Measurements from ENCODE around the gene GRIA4. TPM values are rescaled to one million over a fixed set of nuclear protein-coding genes. Genes with fewer than 3 reads are reported as not detected.

The GRIA4 gene
- total and polyA plus RNA-seq, 2 donors (not counting 1 experiment from before 2014, with no cell fraction given): not detected

- Histone ChIP-seq H3K4me1 (ENCODE audit: control insufficient read depth in 2 of 2, insufficient read depth in 2 of 2, low read length in 2 of 2) (no peaks in the 10 kb centered on the region), H3K9ac (ENCODE audit: low read length) (no peak overlapping the region), H3K4me3 (ENCODE audit: control extremely low read depth in 1 of 5, extremely low read depth in 1 of 5, insufficient read depth in 1 of 5, low read depth in 2 of 5, low read length in 4 of 5) (no peak overlapping the region), H3K36me3 (replicated peaks in 1 of 2; ENCODE audit: control extremely low read depth in 1 of 2, control insufficient read depth in 1 of 2, extremely low read depth in 1 of 2, insufficient read depth in 2 of 2, low read length in 1 of 2) (no peaks in the 10 kb centered on the region), H3K4me2 (replicated peaks; ENCODE audit: low read depth, low read length, poor library complexity, severe bottlenecking) (no peak overlapping the region), H3K79me2 (ENCODE audit: control insufficient read depth, insufficient read depth, low read length) (no peaks in the 10 kb centered on the region), H3K27ac (ENCODE audit: low read length in 2 of 2) (no peak overlapping the region), H4K20me1 (ENCODE audit: control insufficient read depth, insufficient read depth, low read length, poor library complexity, severe bottlenecking) (no peaks in the 10 kb centered on the region), H3K9me3 (ENCODE audit: control extremely low read depth in 1 of 3, control insufficient read depth in 2 of 3, insufficient read depth in 1 of 3, low read length in 2 of 3) (no peaks in the 10 kb centered on the region), H3K27me3 (replicated peaks in 1 of 4; ENCODE audit: control extremely low read depth in 1 of 4, control insufficient read depth in 3 of 4, insufficient read depth in 4 of 4, low read length in 3 of 4) (no peaks in the 10 kb centered on the region), H2AFZ (ENCODE audit: insufficient read depth, low read depth, low read length, poor library complexity, severe bottlenecking) (no peak overlapping the region)
- intact Hi-C loops (cut with micrococcal nuclease): no loop called here
- H3K27me3 Mint-ChIP-seq: peaks cover 11% of the 10 kb centered on the region
- TF ChIP-seq, protein P1, sequence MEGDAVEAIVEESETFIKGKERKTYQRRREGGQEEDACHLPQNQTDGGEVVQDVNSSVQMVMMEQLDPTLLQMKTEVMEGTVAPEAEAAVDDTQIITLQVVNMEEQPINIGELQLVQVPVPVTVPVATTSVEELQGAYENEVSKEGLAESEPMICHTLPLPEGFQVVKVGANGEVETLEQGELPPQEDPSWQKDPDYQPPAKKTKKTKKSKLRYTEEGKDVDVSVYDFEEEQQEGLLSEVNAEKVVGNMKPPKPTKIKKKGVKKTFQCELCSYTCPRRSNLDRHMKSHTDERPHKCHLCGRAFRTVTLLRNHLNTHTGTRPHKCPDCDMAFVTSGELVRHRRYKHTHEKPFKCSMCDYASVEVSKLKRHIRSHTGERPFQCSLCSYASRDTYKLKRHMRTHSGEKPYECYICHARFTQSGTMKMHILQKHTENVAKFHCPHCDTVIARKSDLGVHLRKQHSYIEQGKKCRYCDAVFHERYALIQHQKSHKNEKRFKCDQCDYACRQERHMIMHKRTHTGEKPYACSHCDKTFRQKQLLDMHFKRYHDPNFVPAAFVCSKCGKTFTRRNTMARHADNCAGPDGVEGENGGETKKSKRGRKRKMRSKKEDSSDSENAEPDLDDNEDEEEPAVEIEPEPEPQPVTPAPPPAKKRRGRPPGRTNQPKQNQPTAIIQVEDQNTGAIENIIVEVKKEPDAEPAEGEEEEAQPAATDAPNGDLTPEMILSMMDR (IDR thresholded peaks at IDR 0.05): no peak
- no peak for TF ChIP-seq EZH2 (IDR thresholded peaks at IDR 0.05; ENCODE audit: borderline replicate concordance, insufficient read depth, low read depth, low read length, poor library complexity, severe bottlenecking)
- ATAC-seq (ENCODE audit: low read depth) (no peak), DNase-seq (no peak)
- no peak overlapping the region for H3K27ac Mint-ChIP-seq
- CTCF ChIA-PET: no interaction called here
- POLR2A ChIA-PET: no interaction called here
- no peak overlapping the region for H3K4me3 Mint-ChIP-seq
- H3K4me1 Mint-ChIP-seq: peaks cover 3% of the 10 kb centered on the region
- H3K9me3 Mint-ChIP-seq (ENCODE audit: insufficient read depth): no peaks in the 10 kb centered on the region
Measured at GRCh38 chr11:105700271-105700670, 90.4 kb downstream of the GRIA4 start.

DNA sequence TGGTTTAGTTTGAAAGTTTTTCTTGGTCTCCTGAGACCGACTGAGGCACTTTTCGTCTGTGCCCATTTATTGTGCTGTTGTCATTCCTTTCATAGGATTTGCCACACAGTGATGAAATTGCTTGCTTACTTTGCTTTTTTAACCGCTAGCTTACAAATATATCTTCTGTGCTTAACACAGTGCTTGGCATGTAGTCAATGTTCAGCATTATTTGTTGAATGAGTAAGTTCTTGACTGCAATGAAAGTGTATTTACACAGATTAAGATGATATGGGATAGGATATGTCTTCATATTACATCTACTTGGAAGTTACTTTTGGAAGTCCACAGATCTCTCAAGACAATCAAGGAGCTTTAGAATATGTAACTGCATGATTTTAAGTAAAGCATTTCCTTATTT is 91.2 kb downstream of the GRIA4 start:
- Mint-ChIP-seq H3K27ac (no peak overlapping the region), H3K27me3 (peaks cover 11% of the 10 kb centered on the region), H3K4me1 (peaks cover under 1% of the 10 kb centered on the region), H3K4me3 (no peak overlapping the region), H3K9me3 (ENCODE audit: insufficient read depth) (no peaks in the 10 kb centered on the region)
- 100% methylated on average over 1 of the region's 3 CpGs for WGBS (ENCODE audit: insufficient coverage)
- intact Hi-C loops (cut with micrococcal nuclease): no loop called here
- Histone ChIP-seq H2AFZ (ENCODE audit: insufficient read depth, low read depth, low read length, poor library complexity, severe bottlenecking) (no peak overlapping the region), H3K4me2 (replicated peaks; ENCODE audit: low read depth, low read length, poor library complexity, severe bottlenecking) (no peak overlapping the region), H3K36me3 (replicated peaks in 1 of 2; ENCODE audit: control extremely low read depth in 1 of 2, control insufficient read depth in 1 of 2, extremely low read depth in 1 of 2, insufficient read depth in 2 of 2, low read length in 1 of 2) (no peaks in the 10 kb centered on the region), H3K9me3 (ENCODE audit: control extremely low read depth in 1 of 3, control insufficient read depth in 2 of 3, insufficient read depth in 1 of 3, low read length in 2 of 3) (no peaks in the 10 kb centered on the region), H3K27ac (ENCODE audit: low read length in 2 of 2) (no peak overlapping the region), H3K27me3 (replicated peaks in 1 of 4; ENCODE audit: control extremely low read depth in 1 of 4, control insufficient read depth in 3 of 4, insufficient read depth in 4 of 4, low read length in 3 of 4) (no peaks in the 10 kb centered on the region), H3K4me3 (ENCODE audit: control extremely low read depth in 1 of 5, extremely low read depth in 1 of 5, insufficient read depth in 1 of 5, low read depth in 2 of 5, low read length in 4 of 5) (no peak overlapping the region), H3K4me1 (ENCODE audit: control insufficient read depth in 2 of 2, insufficient read depth in 2 of 2, low read length in 2 of 2) (no peaks in the 10 kb centered on the region), H3K9ac (ENCODE audit: low read length) (no peak overlapping the region), H4K20me1 (ENCODE audit: control insufficient read depth, insufficient read depth, low read length, poor library complexity, severe bottlenecking) (no peaks in the 10 kb centered on the region), H3K79me2 (ENCODE audit: control insufficient read depth, insufficient read depth, low read length) (no peaks in the 10 kb centered on the region)
- TF ChIP-seq, protein P1 (IDR thresholded peaks at IDR 0.05): no peak
- no peak for TF ChIP-seq EZH2 (IDR thresholded peaks at IDR 0.05; ENCODE audit: borderline replicate concordance, insufficient read depth, low read depth, low read length, poor library complexity, severe bottlenecking)
- no peak for ATAC-seq (ENCODE audit: low read depth)
- CTCF ChIA-PET: no interaction called here
- POLR2A ChIA-PET: no interaction called here
- no peak for DNase-seq

All from B cell (primary cell).